K562 (cell line): ENCODE measurements around the gene UBE2S. TPM values are rescaled to one million over a fixed set of nuclear protein-coding genes. Genes with fewer than 3 reads are reported as not detected.

Experiments used
- BACH1 ChIP-seq: fragments of 200-800 bp; sonication (Bioruptor generic); IDR thresholded peaks from 2 replicates; pipeline ENCODE4 v1.6.1; 2016; ENCODE audit warnings: missing genetic modification characterization, missing compliant biosample characterization
- CAMTA2 ChIP-seq: fragments of 250-450 bp; sonication (Bioruptor Pico); conservative IDR thresholded peaks from 2 replicates; pipeline ENCODE4 v1.5.1; 2022
- CBFA2T2 ChIP-seq: fragments of 450-650 bp; conservative IDR thresholded peaks from 2 replicates; pipeline ENCODE4 v1.6.1; 2017; ENCODE audit warnings: mild to moderate bottlenecking
- CBX3 ChIP-seq, 2 experiments: IDR thresholded peaks; 1 replicate in 1 of 2; 2 replicates in 1 of 2; pipeline ENCODE4 v1.6.1; 2012; ENCODE audit warnings: inconsistent platforms in 2 of 2, low read length in 2 of 2, borderline replicate concordance in 1 of 2, control low read depth in 1 of 2
- CHD1 ChIP-seq: fragments of 200-600 bp; sonication (generic); IDR thresholded peaks from one replicate; pipeline ENCODE4 v1.6.1; 2012; ENCODE audit warnings: mild to moderate bottlenecking, moderate library complexity, low read length, inconsistent platforms
- ERF ChIP-seq: fragments of 450-650 bp; formaldehyde crosslinking; IDR thresholded peaks from 2 replicates; pipeline ENCODE4 v1.4.0; 2020; ENCODE audit warnings: mild to moderate bottlenecking, mixed read lengths
- EWSR1 ChIP-seq: fragments of 450-650 bp; IDR thresholded peaks from 2 replicates; pipeline ENCODE4 v1.6.1; 2018; ENCODE audit warnings: borderline replicate concordance, mild to moderate bottlenecking, low read depth, moderate library complexity; ENCODE audit not compliant: partially characterized antibody
- FOXA3 ChIP-seq, 2 experiments: fragments of 450-650 bp in 1 of 2; sonication (generic) in 1 of 2; formaldehyde crosslinking; IDR thresholded peaks in 1 of 2; conservative IDR thresholded peaks in 1 of 2; 2 replicates each; pipeline versions ENCODE4 v1.4.0 to v1.8.0; 2020 to 2022; ENCODE audit warnings: mild to moderate bottlenecking in 2 of 2, missing genetic modification reagents in 1 of 2
- GATA2 ChIP-seq: sonication (generic); formaldehyde crosslinking; IDR thresholded peaks from 2 replicates; pipeline ENCODE4 v1.4.0; 2020; ENCODE audit warnings: mild to moderate bottlenecking, missing genetic modification reagents
- HDAC2 ChIP-seq: fragments of 450-650 bp; IDR thresholded peaks from 2 replicates; pipeline ENCODE4 v1.6.1; 2016; ENCODE audit warnings: mild to moderate bottlenecking
- HNRNPL ChIP-seq: fragments of 200-400 bp; formaldehyde crosslinking; IDR thresholded peaks from 2 replicates; pipeline ENCODE4 v1.6.1; 2017; ENCODE audit warnings: low read depth, mild to moderate bottlenecking, low read length
- MCM7 ChIP-seq, 2 experiments: fragments of 450-650 bp; IDR thresholded peaks; 2 replicates each; pipeline ENCODE4 v1.6.1; 2016 to 2018
- NFIC ChIP-seq: fragments of 450-650 bp; IDR thresholded peaks from 2 replicates; pipeline ENCODE4 v1.6.1; 2017; ENCODE audit warnings: mild to moderate bottlenecking, inconsistent platforms
- SREBF2 ChIP-seq: sonication (generic); formaldehyde crosslinking; IDR thresholded peaks from 2 replicates; pipeline ENCODE4 v1.4.0; 2020; ENCODE audit warnings: mild to moderate bottlenecking, missing genetic modification reagents
- TBP ChIP-seq: optimal IDR thresholded peaks from 2 replicates; pipeline ENCODE3; 2011; ENCODE audit warnings: low read depth, low read length, improper control_type of control experiment
- TEAD2 ChIP-seq: fragments of 450-650 bp; IDR thresholded peaks from 2 replicates; pipeline ENCODE4 v1.6.1; 2016; ENCODE audit warnings: missing genetic modification characterization, control low read depth, missing compliant biosample characterization
- ZBED1 ChIP-seq: IDR thresholded peaks from 2 replicates; pipeline ENCODE4 v1.6.1; 2014
- ZBTB7A ChIP-seq: IDR thresholded peaks from 2 replicates; pipeline ENCODE4 v1.6.1; 2011; ENCODE audit warnings: low read depth, mild to moderate bottlenecking, low read length, moderate library complexity, borderline replicate concordance; ENCODE audit not compliant: control insufficient read depth
- ZKSCAN8 ChIP-seq: fragments of 200-800 bp; sonication (Bioruptor generic); IDR thresholded peaks from 2 replicates; pipeline ENCODE4 v1.6.1; 2016; ENCODE audit warnings: missing genetic modification characterization, missing compliant biosample characterization
- ZNF12 ChIP-seq: sonication (generic); formaldehyde crosslinking; IDR thresholded peaks from 2 replicates; pipeline ENCODE4 v1.4.0; 2020; ENCODE audit warnings: mild to moderate bottlenecking, missing genetic modification reagents
- ZNF197 ChIP-seq: fragments of 200-800 bp; sonication (Bioruptor generic); IDR thresholded peaks from 2 replicates; pipeline ENCODE4 v1.6.1; 2016; ENCODE audit warnings: low read depth, missing genetic modification characterization, missing compliant biosample characterization
- ZNF24 ChIP-seq: fragments of 450-650 bp; IDR thresholded peaks from 2 replicates; pipeline ENCODE4 v1.6.1; 2016
- polyA plus RNA-seq, 8 experiments: library from polyadenylated mRNA; depleted of rRNA in 4 of 8; stranded (reverse) in 5 of 8; unstranded in 3 of 8; fragments of >200 nt; fragmentation: Nextera tagmentation in 2 of 8; fragmentation: Illumina TruSeq in 1 of 8; extraction: Ambion mirVana in 2 of 8; extraction: Trizol in 1 of 8; gene quantifications; 2 replicates each; pipeline versions ENCODE4 v1.2.1 to v1.2.3, GENCODE V29; 2011 to 2014; ENCODE audit warnings: inconsistent platforms in 1 of 8, missing spikeins in 1 of 8
- total RNA-seq, 7 experiments: library from RNA; depleted of rRNA in 6 of 7; stranded (reverse); fragments of >200 nt in 6 of 7; fragmentation: Illumina TruSeq in 2 of 7; extraction: Trizol in 2 of 7; gene quantifications; 2 replicates each; pipeline versions ENCODE4 v1.2.1 to v1.2.3, GENCODE V29; 2011 to 2021; ENCODE audit warnings: low replicate concordance in 1 of 7
- TF ChIP-seq, protein P1 (sequence below): sonication (generic); formaldehyde crosslinking; IDR thresholded peaks from 2 replicates; pipeline ENCODE4 v1.8.0; 2022; ENCODE audit warnings: missing genetic modification reagents, mild to moderate bottlenecking, borderline replicate concordance
- TF ChIP-seq, protein P2 (sequence below), 2 experiments: fragments of 450-650 bp; conservative IDR thresholded peaks; 2 replicates each; pipeline ENCODE4 v1.6.1; 2017; ENCODE audit warnings: mild to moderate bottlenecking in 2 of 2, moderate library complexity in 2 of 2
- TF ChIP-seq, protein P3 (sequence below): fragments of 200-800 bp; sonication (Bioruptor generic); IDR thresholded peaks from 2 replicates; pipeline ENCODE4 v1.6.1; 2017; ENCODE audit warnings: missing genetic modification characterization, missing compliant biosample characterization

UBE2S gene
- total and polyA plus RNA-seq, 9 of the 15 experiments (the other 6 are each of a cell fraction or from before 2014, with no cell fraction given) = 1.5 to 1,305 (median 157) TPM

DNA sequence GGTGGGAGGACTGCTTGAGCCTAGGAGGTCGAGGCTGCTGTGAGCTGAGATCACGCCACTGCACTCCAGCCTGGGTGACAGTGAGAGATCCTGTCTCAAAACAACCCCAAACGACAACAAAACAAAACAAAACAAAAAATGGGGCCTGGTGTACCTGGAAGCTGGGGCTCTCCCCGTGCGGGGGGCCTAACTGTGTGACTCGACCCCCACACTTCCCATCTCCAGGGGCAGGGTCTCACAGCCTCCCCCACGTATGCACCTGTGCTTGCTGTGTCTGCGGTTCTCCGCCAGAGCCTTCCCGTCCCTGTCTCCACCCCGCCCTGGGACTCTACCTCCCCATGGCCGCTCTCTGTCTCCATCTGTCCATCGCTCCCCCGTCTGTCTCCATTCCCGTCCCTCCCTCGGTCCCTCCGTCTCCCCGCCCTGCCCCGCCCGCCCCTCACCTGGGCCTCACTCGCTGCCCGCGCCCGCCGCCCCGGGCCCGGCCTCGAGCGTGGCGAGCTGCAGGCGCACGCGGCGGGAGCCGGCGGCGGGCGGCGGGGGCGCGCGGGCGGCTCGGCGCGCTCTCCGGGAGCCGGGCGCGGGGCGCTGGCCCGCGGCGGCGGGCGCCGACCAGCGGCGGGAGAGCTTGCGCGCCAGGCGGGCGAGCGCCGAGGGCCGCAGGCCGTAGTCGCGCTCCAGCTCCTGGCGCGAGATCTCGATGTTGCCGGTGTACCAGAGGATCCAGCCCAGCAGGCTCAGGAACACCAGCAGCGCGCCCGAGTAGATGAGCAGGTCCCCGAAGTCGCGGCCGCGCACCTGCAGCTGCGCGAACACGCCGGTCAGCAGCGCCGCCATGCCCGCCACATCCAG lies 24.1 kb downstream of the UBE2S start (continued):
- TF ChIP-seq, protein P1, sequence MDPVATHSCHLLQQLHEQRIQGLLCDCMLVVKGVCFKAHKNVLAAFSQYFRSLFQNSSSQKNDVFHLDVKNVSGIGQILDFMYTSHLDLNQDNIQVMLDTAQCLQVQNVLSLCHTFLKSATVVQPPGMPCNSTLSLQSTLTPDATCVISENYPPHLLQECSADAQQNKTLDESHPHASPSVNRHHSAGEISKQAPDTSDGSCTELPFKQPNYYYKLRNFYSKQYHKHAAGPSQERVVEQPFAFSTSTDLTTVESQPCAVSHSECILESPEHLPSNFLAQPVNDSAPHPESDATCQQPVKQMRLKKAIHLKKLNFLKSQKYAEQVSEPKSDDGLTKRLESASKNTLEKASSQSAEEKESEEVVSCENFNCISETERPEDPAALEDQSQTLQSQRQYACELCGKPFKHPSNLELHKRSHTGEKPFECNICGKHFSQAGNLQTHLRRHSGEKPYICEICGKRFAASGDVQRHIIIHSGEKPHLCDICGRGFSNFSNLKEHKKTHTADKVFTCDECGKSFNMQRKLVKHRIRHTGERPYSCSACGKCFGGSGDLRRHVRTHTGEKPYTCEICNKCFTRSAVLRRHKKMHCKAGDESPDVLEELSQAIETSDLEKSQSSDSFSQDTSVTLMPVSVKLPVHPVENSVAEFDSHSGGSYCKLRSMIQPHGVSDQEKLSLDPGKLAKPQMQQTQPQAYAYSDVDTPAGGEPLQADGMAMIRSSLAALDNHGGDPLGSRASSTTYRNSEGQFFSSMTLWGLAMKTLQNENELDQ (CRISPR knock-in tag) = no peak
- TF ChIP-seq HNRNPL (no peak), EWSR1 (no peak), ZNF24 (no peak), MCM7 (IDR thresholded peaks at IDR 0.05) (no peak), CAMTA2 (no peak), GATA2 (CRISPR knock-in tag) (no peak), ZNF12 (CRISPR knock-in tag) (no peak), CBFA2T2 (no peak), ZBTB7A (0 out of 2 replicates have a peak, but pooled peaks have one; percentile 15), CHD1 (no peak), TEAD2 (no peak), NFIC (no peak), FOXA3 (CRISPR knock-in tag; conservative IDR thresholded peaks at IDR 0.05 in 1 of 2, IDR thresholded peaks at IDR 0.05 in 1 of 2) (no peak), ZKSCAN8 (no peak), ZBED1 (no peak), ZNF197 (CRISPR knock-in tag) (no peak), HDAC2 (no peak), TBP (peak; percentile 51), ERF (CRISPR knock-in tag) (no peak), BACH1 (no peak), SREBF2 (CRISPR knock-in tag) (no peak), CBX3 (IDR thresholded peaks at IDR 0.05; ENCODE audit: borderline replicate concordance in 1 of 2, low read length in 2 of 2) (no peak)
- TF ChIP-seq, protein P2, sequence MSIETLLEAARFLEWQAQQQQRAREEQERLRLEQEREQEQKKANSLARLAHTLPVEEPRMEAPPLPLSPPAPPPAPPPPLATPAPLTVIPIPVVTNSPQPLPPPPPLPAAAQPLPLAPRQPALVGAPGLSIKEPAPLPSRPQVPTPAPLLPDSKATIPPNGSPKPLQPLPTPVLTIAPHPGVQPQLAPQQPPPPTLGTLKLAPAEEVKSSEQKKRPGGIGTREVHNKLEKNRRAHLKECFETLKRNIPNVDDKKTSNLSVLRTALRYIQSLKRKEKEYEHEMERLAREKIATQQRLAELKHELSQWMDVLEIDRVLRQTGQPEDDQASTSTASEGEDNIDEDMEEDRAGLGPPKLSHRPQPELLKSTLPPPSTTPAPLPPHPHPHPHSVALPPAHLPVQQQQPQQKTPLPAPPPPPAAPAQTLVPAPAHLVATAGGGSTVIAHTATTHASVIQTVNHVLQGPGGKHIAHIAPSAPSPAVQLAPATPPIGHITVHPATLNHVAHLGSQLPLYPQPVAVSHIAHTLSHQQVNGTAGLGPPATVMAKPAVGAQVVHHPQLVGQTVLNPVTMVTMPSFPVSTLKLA (conservative IDR thresholded peaks at IDR 0.05) = no peak
- TF ChIP-seq, protein P3, sequence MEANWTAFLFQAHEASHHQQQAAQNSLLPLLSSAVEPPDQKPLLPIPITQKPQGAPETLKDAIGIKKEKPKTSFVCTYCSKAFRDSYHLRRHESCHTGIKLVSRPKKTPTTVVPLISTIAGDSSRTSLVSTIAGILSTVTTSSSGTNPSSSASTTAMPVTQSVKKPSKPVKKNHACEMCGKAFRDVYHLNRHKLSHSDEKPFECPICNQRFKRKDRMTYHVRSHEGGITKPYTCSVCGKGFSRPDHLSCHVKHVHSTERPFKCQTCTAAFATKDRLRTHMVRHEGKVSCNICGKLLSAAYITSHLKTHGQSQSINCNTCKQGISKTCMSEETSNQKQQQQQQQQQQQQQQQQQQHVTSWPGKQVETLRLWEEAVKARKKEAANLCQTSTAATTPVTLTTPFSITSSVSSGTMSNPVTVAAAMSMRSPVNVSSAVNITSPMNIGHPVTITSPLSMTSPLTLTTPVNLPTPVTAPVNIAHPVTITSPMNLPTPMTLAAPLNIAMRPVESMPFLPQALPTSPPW (CRISPR knock-in tag) = peak; percentile 60; the same call in 1 of the 2 replicates
